ENCODE measurements around the gene CIT.
"Not testable (repeated sequence)": the region's sequence is repeated elsewhere in the genome, so short reads cannot be mapped to it uniquely, and the experiment has no call there.

DNA sequence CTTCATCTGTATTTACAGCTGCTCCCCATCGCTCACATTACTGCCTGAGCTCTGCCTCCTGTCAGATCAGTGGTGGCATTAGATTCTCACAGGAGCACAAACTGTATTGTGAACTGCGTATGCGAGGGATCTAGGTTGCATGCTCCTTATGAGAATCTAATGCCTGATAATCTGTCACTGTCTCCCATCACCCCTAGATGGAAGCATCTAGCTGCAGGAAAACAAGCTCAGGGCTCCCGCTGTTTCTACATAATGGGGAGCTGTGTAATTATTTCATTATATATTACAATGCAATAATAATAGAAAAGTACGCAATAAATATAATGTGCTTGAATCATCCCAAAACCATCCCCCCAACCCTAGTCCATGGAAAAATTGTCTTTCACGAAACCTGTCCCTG lies 219.0 kb downstream of the CIT start:
- TF ChIP-seq, protein P1, sequence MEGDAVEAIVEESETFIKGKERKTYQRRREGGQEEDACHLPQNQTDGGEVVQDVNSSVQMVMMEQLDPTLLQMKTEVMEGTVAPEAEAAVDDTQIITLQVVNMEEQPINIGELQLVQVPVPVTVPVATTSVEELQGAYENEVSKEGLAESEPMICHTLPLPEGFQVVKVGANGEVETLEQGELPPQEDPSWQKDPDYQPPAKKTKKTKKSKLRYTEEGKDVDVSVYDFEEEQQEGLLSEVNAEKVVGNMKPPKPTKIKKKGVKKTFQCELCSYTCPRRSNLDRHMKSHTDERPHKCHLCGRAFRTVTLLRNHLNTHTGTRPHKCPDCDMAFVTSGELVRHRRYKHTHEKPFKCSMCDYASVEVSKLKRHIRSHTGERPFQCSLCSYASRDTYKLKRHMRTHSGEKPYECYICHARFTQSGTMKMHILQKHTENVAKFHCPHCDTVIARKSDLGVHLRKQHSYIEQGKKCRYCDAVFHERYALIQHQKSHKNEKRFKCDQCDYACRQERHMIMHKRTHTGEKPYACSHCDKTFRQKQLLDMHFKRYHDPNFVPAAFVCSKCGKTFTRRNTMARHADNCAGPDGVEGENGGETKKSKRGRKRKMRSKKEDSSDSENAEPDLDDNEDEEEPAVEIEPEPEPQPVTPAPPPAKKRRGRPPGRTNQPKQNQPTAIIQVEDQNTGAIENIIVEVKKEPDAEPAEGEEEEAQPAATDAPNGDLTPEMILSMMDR (tag by site-specific recombination; IDR thresholded peaks at IDR 0.05), result not testable (repeated sequence)
- TF ChIP-seq, protein P2, sequence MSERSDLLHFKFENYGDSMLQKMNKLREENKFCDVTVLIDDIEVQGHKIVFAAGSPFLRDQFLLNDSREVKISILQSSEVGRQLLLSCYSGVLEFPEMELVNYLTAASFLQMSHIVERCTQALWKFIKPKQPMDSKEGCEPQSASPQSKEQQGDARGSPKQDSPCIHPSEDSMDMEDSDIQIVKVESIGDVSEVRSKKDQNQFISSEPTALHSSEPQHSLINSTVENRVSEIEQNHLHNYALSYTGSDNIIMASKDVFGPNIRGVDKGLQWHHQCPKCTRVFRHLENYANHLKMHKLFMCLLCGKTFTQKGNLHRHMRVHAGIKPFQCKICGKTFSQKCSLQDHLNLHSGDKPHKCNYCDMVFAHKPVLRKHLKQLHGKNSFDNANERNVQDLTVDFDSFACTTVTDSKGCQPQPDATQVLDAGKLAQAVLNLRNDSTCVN (tag by site-specific recombination; optimal IDR thresholded peaks at IDR 0.05), result not testable (repeated sequence)
- not testable (repeated sequence) for TF ChIP-seq ZNF530 (tag by site-specific recombination; IDR thresholded peaks at IDR 0.05; ENCODE audit: low read depth)
